Measurements from ENCODE around the gene EME2. TPM values are rescaled to one million over a fixed set of nuclear protein-coding genes. Genes with fewer than 3 reads are reported as not detected.

Gene EME2
- total and polyA plus RNA-seq, 2 of the 13 experiments (the other 11 are each of a cell fraction or from before 2014, with no cell fraction given): 4.4 to 7.6 TPM

DNA sequence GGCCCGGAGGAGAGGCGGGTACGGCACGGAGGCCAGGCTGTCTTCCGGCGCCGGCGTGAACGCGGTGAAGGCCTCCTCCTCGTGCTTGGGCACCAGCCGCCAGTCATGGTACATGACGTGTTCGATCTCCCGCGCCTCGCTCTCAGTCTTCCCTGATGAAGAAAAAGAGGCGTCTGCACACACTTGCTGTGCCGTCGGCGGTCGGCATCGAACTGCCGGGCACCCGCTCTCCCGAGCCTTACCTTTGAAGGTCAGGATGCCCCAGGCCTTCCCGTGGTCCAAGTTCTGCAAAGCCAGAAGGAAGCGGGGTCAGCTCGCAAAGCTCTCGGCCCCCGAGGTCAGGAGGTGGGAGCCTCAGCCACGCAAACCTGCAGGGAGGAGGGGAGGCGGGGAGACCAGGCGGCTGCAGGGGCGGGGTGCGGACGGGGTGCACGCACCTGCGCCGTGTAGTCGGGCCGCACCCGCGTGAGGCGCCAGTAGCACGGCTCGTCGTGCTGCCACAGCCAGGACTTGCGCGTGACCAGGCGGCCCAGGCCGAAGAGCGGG, at the start of gene EME2 (continued):
- TF ChIP-seq TRAFD1 (CRISPR knock-in tag; IDR thresholded peaks at IDR 0.05; ENCODE audit: borderline replicate concordance): no peak
- TF ChIP-seq ZSCAN20 (CRISPR knock-in tag; IDR thresholded peaks at IDR 0.05; ENCODE audit: borderline replicate concordance): no peak
- TF ChIP-seq, protein P1, sequence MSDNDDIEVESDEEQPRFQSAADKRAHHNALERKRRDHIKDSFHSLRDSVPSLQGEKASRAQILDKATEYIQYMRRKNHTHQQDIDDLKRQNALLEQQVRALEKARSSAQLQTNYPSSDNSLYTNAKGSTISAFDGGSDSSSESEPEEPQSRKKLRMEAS (IDR thresholded peaks at IDR 0.05): peak; percentile 35; the same call in 1 of the 2 replicates
- TF ChIP-seq AKAP8 (CRISPR knock-in tag; IDR thresholded peaks at IDR 0.05): no peak
- TF ChIP-seq CBFB (CRISPR knock-in tag; IDR thresholded peaks at IDR 0.05): no peak
- TF ChIP-seq ZNF329 (CRISPR knock-in tag; IDR thresholded peaks at IDR 0.05; ENCODE audit: low read depth): no peak
- no peak for TF ChIP-seq WIZ (CRISPR knock-in tag; IDR thresholded peaks at IDR 0.05)
- no peak for TF ChIP-seq NKX3-1 (CRISPR knock-in tag; IDR thresholded peaks at IDR 0.05)
- TF ChIP-seq HIVEP1 (CRISPR knock-in tag; IDR thresholded peaks at IDR 0.05): no peak
- TF ChIP-seq ZSCAN25 (CRISPR knock-in tag; IDR thresholded peaks at IDR 0.05): no peak; the same call in 1 of the 2 replicates
- TF ChIP-seq BATF2 (CRISPR knock-in tag; IDR thresholded peaks at IDR 0.05): no peak
- TF ChIP-seq THRA (CRISPR knock-in tag; IDR thresholded peaks at IDR 0.05; ENCODE audit: borderline replicate concordance): no peak
- no peak for TF ChIP-seq GATAD1 (CRISPR knock-in tag; IDR thresholded peaks at IDR 0.05)
- no peak for TF ChIP-seq TMF1 (CRISPR knock-in tag; IDR thresholded peaks at IDR 0.05; ENCODE audit: low read depth)
- TF ChIP-seq TBX3 (IDR thresholded peaks at IDR 0.05; ENCODE audit: borderline replicate concordance): no peak
- no peak for TF ChIP-seq ZNF263 (CRISPR knock-in tag; IDR thresholded peaks at IDR 0.05)
- peak; percentile 19 for TF ChIP-seq HNRNPLL (IDR thresholded peaks at IDR 0.05; ENCODE audit: low read depth, low read length, poor library complexity, severe bottlenecking)
- TF ChIP-seq RFX3 (CRISPR knock-in tag; IDR thresholded peaks at IDR 0.05): no peak
- TF ChIP-seq ZNF747 (CRISPR knock-in tag; IDR thresholded peaks at IDR 0.05; ENCODE audit: borderline replicate concordance): no peak
- TF ChIP-seq MATR3 (CRISPR knock-in tag; IDR thresholded peaks at IDR 0.05): no peak

Data from HepG2 (cell line).